Measurements from ENCODE around the gene ZNF652.

DNA sequence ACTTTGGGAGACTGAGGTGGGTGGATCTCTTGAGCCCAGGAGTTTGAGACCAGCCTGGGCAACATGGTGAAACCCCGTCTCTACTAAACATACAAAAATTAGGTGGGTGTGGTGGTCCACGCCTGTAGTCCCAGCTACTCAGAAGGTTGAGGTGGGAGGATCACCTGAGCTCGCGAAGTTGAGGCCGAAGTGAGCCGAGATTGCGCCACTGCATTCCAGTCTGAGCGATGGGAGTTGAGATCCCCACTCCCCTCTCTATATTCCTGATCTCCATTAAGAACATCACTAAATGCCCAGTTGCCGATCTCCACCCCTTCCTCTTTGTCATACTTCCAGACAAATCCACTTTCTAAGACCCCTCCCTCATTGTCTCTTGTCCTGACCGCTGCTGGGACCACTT lies 24.3 kb upstream of the ZNF652 start:
- TF ChIP-seq, protein P1, sequence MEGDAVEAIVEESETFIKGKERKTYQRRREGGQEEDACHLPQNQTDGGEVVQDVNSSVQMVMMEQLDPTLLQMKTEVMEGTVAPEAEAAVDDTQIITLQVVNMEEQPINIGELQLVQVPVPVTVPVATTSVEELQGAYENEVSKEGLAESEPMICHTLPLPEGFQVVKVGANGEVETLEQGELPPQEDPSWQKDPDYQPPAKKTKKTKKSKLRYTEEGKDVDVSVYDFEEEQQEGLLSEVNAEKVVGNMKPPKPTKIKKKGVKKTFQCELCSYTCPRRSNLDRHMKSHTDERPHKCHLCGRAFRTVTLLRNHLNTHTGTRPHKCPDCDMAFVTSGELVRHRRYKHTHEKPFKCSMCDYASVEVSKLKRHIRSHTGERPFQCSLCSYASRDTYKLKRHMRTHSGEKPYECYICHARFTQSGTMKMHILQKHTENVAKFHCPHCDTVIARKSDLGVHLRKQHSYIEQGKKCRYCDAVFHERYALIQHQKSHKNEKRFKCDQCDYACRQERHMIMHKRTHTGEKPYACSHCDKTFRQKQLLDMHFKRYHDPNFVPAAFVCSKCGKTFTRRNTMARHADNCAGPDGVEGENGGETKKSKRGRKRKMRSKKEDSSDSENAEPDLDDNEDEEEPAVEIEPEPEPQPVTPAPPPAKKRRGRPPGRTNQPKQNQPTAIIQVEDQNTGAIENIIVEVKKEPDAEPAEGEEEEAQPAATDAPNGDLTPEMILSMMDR (IDR thresholded peaks at IDR 0.05; ENCODE audit: insufficient read depth, low read depth, low read length), result no peak
- no peak for TF ChIP-seq EZH2 (IDR thresholded peaks at IDR 0.05; ENCODE audit: insufficient read depth, low read length)

Data from astrocyte (in vitro differentiated cells and primary cell).